ENCODE data around the gene COX14.

The COX14 gene

GRCh38 chr12:50077099-50077498 lies 34.9 kb upstream of the COX14 start:
- TF ChIP-seq GATA3 (IDR thresholded peaks at IDR 0.05; ENCODE audit: low read depth, low read length) (no peak), GATA2 (IDR thresholded peaks at IDR 0.05; ENCODE audit: low read depth, low read length) (no peak)

GRCh38 chr12:50078281-50078680 lies 33.8 kb upstream of the COX14 start:
- no peak for TF ChIP-seq GATA2 (IDR thresholded peaks at IDR 0.05; ENCODE audit: low read depth, low read length)
- no peak for TF ChIP-seq GATA3 (IDR thresholded peaks at IDR 0.05; ENCODE audit: low read depth, low read length)

GRCh38 chr12:50079771-50080170 lies 32.3 kb upstream of the COX14 start:
- TF ChIP-seq GATA2 (IDR thresholded peaks at IDR 0.05; ENCODE audit: low read depth, low read length) (no peak), GATA3 (IDR thresholded peaks at IDR 0.05; ENCODE audit: low read depth, low read length) (no peak)

- TF ChIP-seq GATA2 (IDR thresholded peaks at IDR 0.05; ENCODE audit: low read depth, low read length) (no peak), GATA3 (IDR thresholded peaks at IDR 0.05; ENCODE audit: low read depth, low read length) (no peak)
Measured at GRCh38 chr12:50081096-50081808, 30.8 kb upstream of the COX14 start.

- TF ChIP-seq GATA2 (IDR thresholded peaks at IDR 0.05; ENCODE audit: low read depth, low read length) (no peak), GATA3 (IDR thresholded peaks at IDR 0.05; ENCODE audit: low read depth, low read length) (no peak)
Measured at GRCh38 chr12:50082644-50083043, 29.4 kb upstream of the COX14 start.

GRCh38 chr12:50083301-50083700 lies 28.7 kb upstream of the COX14 start:
- TF ChIP-seq GATA2 (IDR thresholded peaks at IDR 0.05; ENCODE audit: low read depth, low read length) (no peak), GATA3 (IDR thresholded peaks at IDR 0.05; ENCODE audit: low read depth, low read length) (no peak)

GRCh38 chr12:50084775-50085614 lies 27.0 kb upstream of the COX14 start, which contains the start of gene SMARCD1:
SMARCD1 (plus strand) TSS chr12:50085342; CDS start chr12:50085370, 28 bp downstream.
- TF ChIP-seq GATA3 (IDR thresholded peaks at IDR 0.05; ENCODE audit: low read depth, low read length) (no peak), GATA2 (IDR thresholded peaks at IDR 0.05; ENCODE audit: low read depth, low read length) (no peak)

GRCh38 chr12:50085615-50086072 lies 26.4 kb upstream of the COX14 start:
- TF ChIP-seq GATA3 (IDR thresholded peaks at IDR 0.05; ENCODE audit: low read depth, low read length), result no peak
- TF ChIP-seq GATA2 (IDR thresholded peaks at IDR 0.05; ENCODE audit: low read depth, low read length), result no peak

- TF ChIP-seq GATA2 (IDR thresholded peaks at IDR 0.05; ENCODE audit: low read depth, low read length) (no peak), GATA3 (IDR thresholded peaks at IDR 0.05; ENCODE audit: low read depth, low read length) (no peak)
Measured at GRCh38 chr12:50086148-50086547, 25.9 kb upstream of the COX14 start.

GRCh38 chr12:50087151-50087550 lies 24.9 kb upstream of the COX14 start:
- TF ChIP-seq GATA2 (IDR thresholded peaks at IDR 0.05; ENCODE audit: low read depth, low read length), result no peak
- TF ChIP-seq GATA3 (IDR thresholded peaks at IDR 0.05; ENCODE audit: low read depth, low read length), result no peak

GRCh38 chr12:50087995-50088394 lies 24.0 kb upstream of the COX14 start:
- no peak for TF ChIP-seq GATA2 (IDR thresholded peaks at IDR 0.05; ENCODE audit: low read depth, low read length)
- TF ChIP-seq GATA3 (IDR thresholded peaks at IDR 0.05; ENCODE audit: low read depth, low read length), result no peak

- no peak for TF ChIP-seq GATA3 (IDR thresholded peaks at IDR 0.05; ENCODE audit: low read depth, low read length)
- TF ChIP-seq GATA2 (IDR thresholded peaks at IDR 0.05; ENCODE audit: low read depth, low read length), result no peak
Measured at GRCh38 chr12:50088577-50089335, 23.3 kb upstream of the COX14 start.

GRCh38 chr12:50089730-50090129 lies 22.3 kb upstream of the COX14 start:
- no peak for TF ChIP-seq GATA3 (IDR thresholded peaks at IDR 0.05; ENCODE audit: low read depth, low read length)

GRCh38 chr12:50090391-50090790 lies 21.6 kb upstream of the COX14 start:
- TF ChIP-seq GATA2 (IDR thresholded peaks at IDR 0.05; ENCODE audit: low read depth, low read length) (no peak), GATA3 (IDR thresholded peaks at IDR 0.05; ENCODE audit: low read depth, low read length) (no peak)
